ENCODE measurements around the gene ANKLE2.

The ANKLE2 gene

GRCh38 chr12:132743831-132744230, 17.8 kb downstream of the ANKLE2 start:
- no peak for DNase-seq

GRCh38 chr12:132741620-132742019, 20.0 kb downstream of the ANKLE2 start:
- no peak for DNase-seq

- DNase-seq: no peak
These were observed 21.0 kb downstream of the ANKLE2 start for GRCh38 chr12:132740652-132741051.

- no peak for DNase-seq
These were observed 21.4 kb downstream of the ANKLE2 start for GRCh38 chr12:132740313-132740646.

GRCh38 chr12:132739600-132740312, 21.9 kb downstream of the ANKLE2 start:
- no peak for DNase-seq

GRCh38 chr12:132736913-132737312, 24.7 kb downstream of the ANKLE2 start:
- no peak for DNase-seq

- no peak for DNase-seq
These were observed 25.3 kb downstream of the ANKLE2 start for GRCh38 chr12:132736378-132736777.

GRCh38 chr12:132735496-132735895, 26.1 kb downstream of the ANKLE2 start:
- no peak for DNase-seq

GRCh38 chr12:132734206-132734605, 27.4 kb downstream of the ANKLE2 start:
- DNase-seq: no peak

- no peak for DNase-seq
These were observed 30.1 kb downstream of the ANKLE2 start for GRCh38 chr12:132731574-132731973.

- no peak for DNase-seq
These were observed 31.3 kb downstream of the ANKLE2 start for GRCh38 chr12:132730353-132730752.

- DNase-seq: no peak
These were observed 31.9 kb downstream of the ANKLE2 start for GRCh38 chr12:132729541-132730320.

GRCh38 chr12:132728502-132728901, 33.1 kb downstream of the ANKLE2 start:
- DNase-seq: no peak

GRCh38 chr12:132727091-132727794, 34.4 kb downstream of the ANKLE2 start:
- DNase-seq: no peak

GRCh38 chr12:132726386-132726785, 35.2 kb downstream of the ANKLE2 start:
- DNase-seq: no peak

GRCh38 chr12:132724506-132725241, 37.0 kb downstream of the ANKLE2 start:
- no peak for DNase-seq

GRCh38 chr12:132723764-132724140, 37.9 kb downstream of the ANKLE2 start:
- no peak for DNase-seq

- DNase-seq: no peak
These were observed 38.4 kb downstream of the ANKLE2 start for GRCh38 chr12:132723015-132723763.

GRCh38 chr12:132720606-132721345, 40.9 kb downstream of the ANKLE2 start:
- no peak for DNase-seq

- DNase-seq: no peak
These were observed 41.7 kb downstream of the ANKLE2 start for GRCh38 chr12:132719954-132720324.

GRCh38 chr12:132719141-132719953, 42.3 kb downstream of the ANKLE2 start:
- DNase-seq: no peak
